ENCODE data around the gene ETS1. TPM values are rescaled to one million over a fixed set of nuclear protein-coding genes. Genes with fewer than 3 reads are reported as not detected.
A peak's percentile ranks its signal among the peaks of the same experiment; 100 is the strongest.

Gene ETS1
- total RNA-seq, 2 donors from 2014 or later = 34.3 to 36.4 TPM

- Histone ChIP-seq H3K4me1 (ENCODE audit: control insufficient read depth, insufficient read depth, low read length) (peaks cover 2% of the 10 kb centered on the region), H3K9me3 (ENCODE audit: control insufficient read depth, low read length) (no peaks in the 10 kb centered on the region), H3K4me3 (ENCODE audit: low read length) (no peak overlapping the region), H3K9ac (ENCODE audit: extremely low read depth, low read length, poor library complexity, severe bottlenecking) (no peak overlapping the region), H3K27ac (ENCODE audit: low read depth, low read length) (no peak overlapping the region), H3K27me3 (ENCODE audit: control insufficient read depth, insufficient read depth, low read length, poor library complexity, severe bottlenecking) (no peaks in the 10 kb centered on the region), H3K36me3 (ENCODE audit: control insufficient read depth, insufficient read depth, low read length) (no peaks in the 10 kb centered on the region)
- WGBS, 2 experiments (ENCODE audit: insufficient coverage in 1 of 2, insufficient read length in 1 of 2) = 91 to 100% methylated on average over 1 to 3 of the region's 3 CpGs
- Mint-ChIP-seq H3K27ac (no peak overlapping the region), H3K4me1 (peaks cover 11% of the 10 kb centered on the region), H3K27me3 (ENCODE audit: insufficient read depth) (no peaks in the 10 kb centered on the region), H3K9me3 (no peaks in the 10 kb centered on the region), H3K4me3 (no peak overlapping the region), H3K36me3 (ENCODE audit: low read depth) (no peaks in the 10 kb centered on the region)
- DNase-seq = peak; percentile 24
- TF ChIP-seq, protein P1, sequence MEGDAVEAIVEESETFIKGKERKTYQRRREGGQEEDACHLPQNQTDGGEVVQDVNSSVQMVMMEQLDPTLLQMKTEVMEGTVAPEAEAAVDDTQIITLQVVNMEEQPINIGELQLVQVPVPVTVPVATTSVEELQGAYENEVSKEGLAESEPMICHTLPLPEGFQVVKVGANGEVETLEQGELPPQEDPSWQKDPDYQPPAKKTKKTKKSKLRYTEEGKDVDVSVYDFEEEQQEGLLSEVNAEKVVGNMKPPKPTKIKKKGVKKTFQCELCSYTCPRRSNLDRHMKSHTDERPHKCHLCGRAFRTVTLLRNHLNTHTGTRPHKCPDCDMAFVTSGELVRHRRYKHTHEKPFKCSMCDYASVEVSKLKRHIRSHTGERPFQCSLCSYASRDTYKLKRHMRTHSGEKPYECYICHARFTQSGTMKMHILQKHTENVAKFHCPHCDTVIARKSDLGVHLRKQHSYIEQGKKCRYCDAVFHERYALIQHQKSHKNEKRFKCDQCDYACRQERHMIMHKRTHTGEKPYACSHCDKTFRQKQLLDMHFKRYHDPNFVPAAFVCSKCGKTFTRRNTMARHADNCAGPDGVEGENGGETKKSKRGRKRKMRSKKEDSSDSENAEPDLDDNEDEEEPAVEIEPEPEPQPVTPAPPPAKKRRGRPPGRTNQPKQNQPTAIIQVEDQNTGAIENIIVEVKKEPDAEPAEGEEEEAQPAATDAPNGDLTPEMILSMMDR (conservative IDR thresholded peaks at IDR 0.05) = no peak
These were observed 15.8 kb upstream of the ETS1 start for GRCh38 chr11:128603003-128603696.

- no peaks in the 10 kb centered on the region for H3K36me3 Mint-ChIP-seq (ENCODE audit: low read depth)
- DNase-seq = no peak
- no peak overlapping the region for H3K4me3 Mint-ChIP-seq
- H3K27ac Mint-ChIP-seq = no peak overlapping the region
- TF ChIP-seq, protein P1 (conservative IDR thresholded peaks at IDR 0.05) = no peak
- H3K27me3 Mint-ChIP-seq (ENCODE audit: insufficient read depth) = no peaks in the 10 kb centered on the region
- H3K9me3 Mint-ChIP-seq = no peaks in the 10 kb centered on the region
- H3K4me1 Mint-ChIP-seq = peaks cover 12% of the 10 kb centered on the region
- Histone ChIP-seq H3K27me3 (ENCODE audit: control insufficient read depth, insufficient read depth, low read length, poor library complexity, severe bottlenecking) (no peaks in the 10 kb centered on the region), H3K27ac (ENCODE audit: low read depth, low read length) (no peak overlapping the region), H3K9ac (ENCODE audit: extremely low read depth, low read length, poor library complexity, severe bottlenecking) (no peak overlapping the region), H3K4me3 (ENCODE audit: low read length) (no peak overlapping the region), H3K4me1 (ENCODE audit: control insufficient read depth, insufficient read depth, low read length) (peaks cover 6% of the 10 kb centered on the region), H3K9me3 (ENCODE audit: control insufficient read depth, low read length) (no peaks in the 10 kb centered on the region), H3K36me3 (ENCODE audit: control insufficient read depth, insufficient read depth, low read length) (no peaks in the 10 kb centered on the region)
- 100% methylated on average over 1 of the region's 1 CpG; no CpG with 5 or more reads in 1 of the 2 experiments for WGBS, 2 experiments (ENCODE audit: insufficient coverage in 1 of 2, insufficient read length in 1 of 2)
These were observed 12.4 kb upstream of the ETS1 start for GRCh38 chr11:128599729-128600128.

DNA sequence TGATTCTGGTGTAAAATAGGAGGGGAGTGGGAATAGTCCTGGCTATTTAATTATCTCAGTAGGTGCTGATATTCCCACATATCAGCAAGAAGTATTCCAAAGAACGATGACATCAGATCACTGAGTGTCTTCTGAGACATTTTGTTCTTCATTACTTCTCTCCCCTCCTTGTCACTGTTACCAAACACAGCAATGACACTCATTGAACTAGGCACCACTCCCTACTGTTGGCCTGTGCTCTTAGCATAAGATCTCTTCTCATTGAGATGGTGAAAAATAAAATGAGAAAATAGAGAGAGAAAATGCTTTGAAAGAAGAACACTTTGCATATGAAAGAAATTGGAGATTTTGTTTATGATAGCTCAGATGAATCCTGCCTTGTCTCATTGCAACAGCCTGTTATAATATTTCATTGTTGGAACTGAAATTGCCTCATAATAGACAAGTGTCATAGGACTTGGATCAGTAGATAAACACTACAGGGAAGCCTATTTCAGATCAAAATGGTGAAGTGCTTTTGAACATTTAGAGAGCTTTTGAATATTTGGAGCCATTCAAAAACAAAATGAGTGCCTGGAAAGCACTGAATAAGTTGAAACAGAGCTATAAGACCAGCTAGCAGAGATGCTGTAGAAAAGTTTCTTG, 11.3 kb upstream of the ETS1 start:
- no peaks in the 10 kb centered on the region for H3K36me3 Mint-ChIP-seq (ENCODE audit: low read depth)
- Histone ChIP-seq H3K27ac (ENCODE audit: low read depth, low read length) (no peak overlapping the region), H3K9me3 (ENCODE audit: control insufficient read depth, low read length) (no peaks in the 10 kb centered on the region), H3K27me3 (ENCODE audit: control insufficient read depth, insufficient read depth, low read length, poor library complexity, severe bottlenecking) (no peaks in the 10 kb centered on the region), H3K9ac (ENCODE audit: extremely low read depth, low read length, poor library complexity, severe bottlenecking) (no peak overlapping the region), H3K36me3 (ENCODE audit: control insufficient read depth, insufficient read depth, low read length) (no peaks in the 10 kb centered on the region), H3K4me1 (ENCODE audit: control insufficient read depth, insufficient read depth, low read length) (peaks cover 14% of the 10 kb centered on the region), H3K4me3 (ENCODE audit: low read length) (no peak overlapping the region)
- TF ChIP-seq, protein P1 (conservative IDR thresholded peaks at IDR 0.05) = no peak
- H3K27me3 Mint-ChIP-seq (ENCODE audit: insufficient read depth) = no peaks in the 10 kb centered on the region
- DNase-seq = no peak
- no peak overlapping the region for H3K4me3 Mint-ChIP-seq
- H3K27ac Mint-ChIP-seq = no peak overlapping the region
- no peaks in the 10 kb centered on the region for H3K9me3 Mint-ChIP-seq
- peaks cover 17% of the 10 kb centered on the region for H3K4me1 Mint-ChIP-seq
- WGBS, 2 experiments (ENCODE audit: insufficient coverage in 1 of 2, insufficient read length in 1 of 2) = 83 to 100% methylated on average over 1 of the region's 1 CpG
